Neutrophil (primary cell): ENCODE measurements around the gene AMBRA1.
A peak's percentile ranks its signal among the peaks of the same experiment; 100 is the strongest.

Experiments used
- H3K27ac ChIP-seq: fragments of 200-600 bp; sonication (generic); 2 replicates; pipeline ENCODE4 v1.5.1; 2016; ENCODE audit warnings: mild to moderate bottlenecking, moderate library complexity
- H3K27me3 ChIP-seq: fragments of 200-600 bp; sonication (generic); 2 replicates; pipeline ENCODE4 v1.6.0; 2016; ENCODE audit warnings: mild to moderate bottlenecking
- H3K36me3 ChIP-seq: fragments of 200-600 bp; sonication (generic); 2 replicates; pipeline ENCODE4 v1.5.1; 2017
- H3K4me1 ChIP-seq, 2 experiments: fragments of 200-600 bp in 1 of 2; sonication (generic) in 1 of 2; 1 replicate in 1 of 2; 2 replicates in 1 of 2; pipeline versions ENCODE4 v1.5.1 to v1.6.1; 2013 to 2016; ENCODE audit warnings: low read depth in 1 of 2, low read length in 1 of 2, mild to moderate bottlenecking in 1 of 2, moderate library complexity in 1 of 2; ENCODE audit not compliant: control insufficient read depth in 1 of 2, insufficient read depth in 1 of 2
- H3K4me3 ChIP-seq, 2 experiments: fragments of 200-600 bp in 1 of 2; sonication (generic) in 1 of 2; 1 replicate in 1 of 2; 2 replicates in 1 of 2; pipeline ENCODE4 v1.5.1; 2013 to 2016; ENCODE audit warnings: low read depth in 1 of 2, low read length in 1 of 2, mild to moderate bottlenecking in 1 of 2, moderate library complexity in 1 of 2
- H3K9me3 ChIP-seq: fragments of 200-600 bp; sonication (generic); 2 replicates; pipeline ENCODE4 v1.5.1; 2016
- CTCF ChIP-seq: fragments of 200-600 bp; sonication (generic); IDR thresholded peaks from 2 replicates; pipeline ENCODE4 v1.5.1; 2016; ENCODE audit warnings: antibody characterized with exemption

AMBRA1 gene

GRCh38 chr11:46504817-46505613 is 88.8 kb downstream of the AMBRA1 start:
- no peak for TF ChIP-seq CTCF
- Histone ChIP-seq H3K36me3 (no peaks in the 10 kb centered on the region), H3K4me1 (peaks cover 25 to 41% of the 10 kb centered on the region in 2 experiments), H3K27me3 (no peaks in the 10 kb centered on the region), H3K4me3 (no peak overlapping the region), H3K27ac (peak overlapping the region; percentile 78), H3K9me3 (no peaks in the 10 kb centered on the region)

- Histone ChIP-seq H3K27me3 (no peaks in the 10 kb centered on the region), H3K4me3 (no peak overlapping the region), H3K4me1 (peaks cover 0 to 12% of the 10 kb centered on the region in 2 experiments), H3K9me3 (no peaks in the 10 kb centered on the region), H3K27ac (no peak overlapping the region), H3K36me3 (no peaks in the 10 kb centered on the region)
- no peak for TF ChIP-seq CTCF
These were observed 94.0 kb downstream of the AMBRA1 start for GRCh38 chr11:46499821-46500220.

- Histone ChIP-seq H3K9me3 (no peaks in the 10 kb centered on the region), H3K4me1 (peaks cover 0 to 9% of the 10 kb centered on the region in 2 experiments), H3K27me3 (no peaks in the 10 kb centered on the region), H3K27ac (no peak overlapping the region), H3K36me3 (no peaks in the 10 kb centered on the region), H3K4me3 (no peak overlapping the region)
- no peak for TF ChIP-seq CTCF
These were observed 94.9 kb downstream of the AMBRA1 start for GRCh38 chr11:46498968-46499367.

- H3K9me3 ChIP-seq: no peaks in the 10 kb centered on the region
- H3K27ac ChIP-seq: no peak overlapping the region
- H3K27me3 ChIP-seq: no peaks in the 10 kb centered on the region
- H3K4me1 ChIP-seq: peaks cover 0 to 5% of the 10 kb centered on the region in 2 experiments
- H3K4me3 ChIP-seq: no peak overlapping the region
- TF ChIP-seq CTCF: no peak
- no peaks in the 10 kb centered on the region for H3K36me3 ChIP-seq
These were observed 95.6 kb downstream of the AMBRA1 start for GRCh38 chr11:46498179-46498578.

- no peak for TF ChIP-seq CTCF
- Histone ChIP-seq H3K27me3 (no peaks in the 10 kb centered on the region), H3K4me1 (no peaks in the 10 kb centered on the region)
These were observed 96.3 kb downstream of the AMBRA1 start for GRCh38 chr11:46497498-46497897.

More at GRCh38 chr11:46497498-46497897, 96.3 kb downstream of the AMBRA1 start:
- Histone ChIP-seq H3K27ac (no peak overlapping the region), H3K4me3 (no peak overlapping the region), H3K9me3 (no peaks in the 10 kb centered on the region), H3K36me3 (peaks cover 6% of the 10 kb centered on the region)
